PFSK-1 (cell line): ENCODE data around the gene SMTNL1.

Experiments used
- FOXP2 ChIP-seq: optimal IDR thresholded peaks from 2 replicates; pipeline ENCODE3; 2011; ENCODE audit warnings: borderline replicate concordance, control low read depth, inconsistent platforms; ENCODE audit not compliant: insufficient read depth; ENCODE audit errors: extremely low read length, extremely low read depth
- POLR2AphosphoS5 ChIP-seq: IDR thresholded peaks from 2 replicates; pipeline ENCODE4 v1.6.1; 2012; ENCODE audit warnings: low read depth, mild to moderate bottlenecking, control low read depth, low read length, moderate library complexity
- SIN3A ChIP-seq: IDR thresholded peaks from 2 replicates; pipeline ENCODE4 v1.6.1; 2012; ENCODE audit warnings: mild to moderate bottlenecking, low read length, moderate library complexity, borderline replicate concordance; ENCODE audit not compliant: insufficient read depth
- TAF1 ChIP-seq: IDR thresholded peaks from 2 replicates; pipeline ENCODE4 v1.6.1; 2012; ENCODE audit warnings: low read length, control low read depth, borderline replicate concordance; ENCODE audit not compliant: insufficient read depth
- TF ChIP-seq, protein P1 (sequence below), 2 experiments: IDR thresholded peaks; 2 replicates each; pipeline versions ENCODE4 v1.6.1 to v1.8.0; 2011 to 2012; ENCODE audit warnings: low read depth in 2 of 2, low read length in 2 of 2, control low read depth in 1 of 2, inconsistent platforms in 1 of 2, mild to moderate bottlenecking in 1 of 2, moderate library complexity in 1 of 2; ENCODE audit not compliant: insufficient read depth in 1 of 2

The SMTNL1 gene

DNA sequence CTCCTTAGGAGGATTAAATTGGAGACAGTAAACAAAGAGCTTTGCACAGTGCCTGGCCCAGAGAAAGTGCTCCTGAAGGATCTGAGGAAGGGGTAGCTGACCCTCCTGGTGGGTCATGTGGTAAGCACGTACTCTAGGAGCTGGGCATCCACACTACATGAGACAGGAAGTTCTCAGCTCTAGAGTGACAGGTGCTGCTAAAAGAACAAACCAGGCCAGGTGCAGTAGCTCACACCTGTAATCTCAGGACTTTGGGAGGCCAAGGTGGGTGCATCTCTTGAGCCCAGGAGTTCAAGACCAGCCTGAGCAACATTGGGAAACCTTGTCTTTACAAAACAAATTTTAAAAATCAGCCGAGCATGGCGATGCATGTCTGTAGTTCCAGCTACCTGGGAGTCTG, 35.0 kb upstream of the SMTNL1 start:
- TF ChIP-seq POLR2AphosphoS5 (no peak), FOXP2 (no peak), SIN3A (no peak), TAF1 (no peak)
- TF ChIP-seq, protein P1, sequence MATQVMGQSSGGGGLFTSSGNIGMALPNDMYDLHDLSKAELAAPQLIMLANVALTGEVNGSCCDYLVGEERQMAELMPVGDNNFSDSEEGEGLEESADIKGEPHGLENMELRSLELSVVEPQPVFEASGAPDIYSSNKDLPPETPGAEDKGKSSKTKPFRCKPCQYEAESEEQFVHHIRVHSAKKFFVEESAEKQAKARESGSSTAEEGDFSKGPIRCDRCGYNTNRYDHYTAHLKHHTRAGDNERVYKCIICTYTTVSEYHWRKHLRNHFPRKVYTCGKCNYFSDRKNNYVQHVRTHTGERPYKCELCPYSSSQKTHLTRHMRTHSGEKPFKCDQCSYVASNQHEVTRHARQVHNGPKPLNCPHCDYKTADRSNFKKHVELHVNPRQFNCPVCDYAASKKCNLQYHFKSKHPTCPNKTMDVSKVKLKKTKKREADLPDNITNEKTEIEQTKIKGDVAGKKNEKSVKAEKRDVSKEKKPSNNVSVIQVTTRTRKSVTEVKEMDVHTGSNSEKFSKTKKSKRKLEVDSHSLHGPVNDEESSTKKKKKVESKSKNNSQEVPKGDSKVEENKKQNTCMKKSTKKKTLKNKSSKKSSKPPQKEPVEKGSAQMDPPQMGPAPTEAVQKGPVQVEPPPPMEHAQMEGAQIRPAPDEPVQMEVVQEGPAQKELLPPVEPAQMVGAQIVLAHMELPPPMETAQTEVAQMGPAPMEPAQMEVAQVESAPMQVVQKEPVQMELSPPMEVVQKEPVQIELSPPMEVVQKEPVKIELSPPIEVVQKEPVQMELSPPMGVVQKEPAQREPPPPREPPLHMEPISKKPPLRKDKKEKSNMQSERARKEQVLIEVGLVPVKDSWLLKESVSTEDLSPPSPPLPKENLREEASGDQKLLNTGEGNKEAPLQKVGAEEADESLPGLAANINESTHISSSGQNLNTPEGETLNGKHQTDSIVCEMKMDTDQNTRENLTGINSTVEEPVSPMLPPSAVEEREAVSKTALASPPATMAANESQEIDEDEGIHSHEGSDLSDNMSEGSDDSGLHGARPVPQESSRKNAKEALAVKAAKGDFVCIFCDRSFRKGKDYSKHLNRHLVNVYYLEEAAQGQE (IDR thresholded peaks at IDR 0.05; ENCODE audit: insufficient read depth in 1 of 2, low read depth in 2 of 2, low read length in 2 of 2): no peak

DNA sequence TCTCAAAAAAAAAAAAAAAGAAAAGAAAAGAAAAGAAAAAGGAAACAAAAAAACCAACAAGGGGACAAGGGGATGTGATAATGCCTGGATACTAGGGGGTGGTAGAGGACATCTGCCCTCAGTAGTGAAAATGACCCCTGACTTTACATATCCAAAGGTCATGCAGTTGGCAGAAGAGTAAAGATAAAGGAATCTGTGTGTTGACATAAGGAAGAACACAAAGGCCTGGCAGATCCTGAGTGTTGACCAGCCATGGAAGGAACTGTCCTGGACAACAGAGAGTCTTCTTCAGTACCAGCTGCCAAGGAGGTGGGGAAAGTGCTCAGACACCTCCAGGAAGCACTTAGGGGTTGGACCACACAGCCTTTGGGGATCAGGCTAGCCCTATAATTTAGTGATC, 34.5 kb upstream of the SMTNL1 start:
- TF ChIP-seq, protein P1 (IDR thresholded peaks at IDR 0.05; ENCODE audit: insufficient read depth in 1 of 2, low read depth in 2 of 2, low read length in 2 of 2): no peak
- TF ChIP-seq SIN3A (no peak), POLR2AphosphoS5 (no peak), FOXP2 (no peak), TAF1 (no peak)

DNA sequence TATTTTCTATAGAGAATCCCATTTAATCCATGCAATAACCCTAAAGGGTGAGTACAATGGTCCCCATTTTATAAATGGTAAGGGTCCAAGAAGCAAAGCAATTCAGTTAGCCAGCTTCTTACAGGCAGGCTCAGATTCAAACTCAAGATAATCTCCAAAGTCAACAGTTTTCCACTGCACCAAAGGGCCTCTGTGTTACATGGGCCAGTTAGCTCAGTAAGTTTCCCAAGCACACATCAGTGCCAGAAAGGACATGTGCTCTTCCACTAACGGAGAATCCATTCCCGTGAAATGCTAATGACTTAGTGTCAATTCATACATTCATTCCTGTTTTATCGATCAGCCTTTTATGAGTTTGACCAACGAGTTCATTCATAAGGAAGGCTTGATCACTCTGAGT, 32.9 kb upstream of the SMTNL1 start:
- TF ChIP-seq POLR2AphosphoS5: no peak
- TF ChIP-seq TAF1: no peak
- TF ChIP-seq FOXP2: no peak
- no peak for TF ChIP-seq SIN3A
- TF ChIP-seq, protein P1 (IDR thresholded peaks at IDR 0.05; ENCODE audit: insufficient read depth in 1 of 2, low read depth in 2 of 2, low read length in 2 of 2): no peak

DNA sequence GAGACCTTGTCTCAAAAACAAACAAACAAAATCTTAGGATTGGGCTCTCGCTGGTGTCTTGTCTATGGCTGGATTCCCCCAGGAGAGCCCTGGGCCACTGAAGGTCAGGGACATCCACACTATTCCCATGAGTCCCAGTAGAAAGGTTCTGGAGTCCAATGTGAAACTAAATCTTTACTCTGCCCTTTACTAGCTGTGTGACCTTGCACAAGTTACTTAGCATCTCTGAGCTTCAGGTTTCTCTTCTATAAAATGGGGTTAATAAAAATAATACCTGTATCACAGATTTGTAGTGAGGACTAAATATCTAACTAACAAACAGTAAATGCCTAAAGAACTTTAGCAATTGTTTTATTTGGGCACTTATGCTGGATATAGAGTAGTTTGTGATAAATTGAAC, 30.9 kb upstream of the SMTNL1 start:
- TF ChIP-seq, protein P1 (IDR thresholded peaks at IDR 0.05; ENCODE audit: insufficient read depth in 1 of 2, low read depth in 2 of 2, low read length in 2 of 2): no peak
- TF ChIP-seq POLR2AphosphoS5: no peak
- TF ChIP-seq FOXP2: no peak
- TF ChIP-seq TAF1: no peak
- TF ChIP-seq SIN3A: no peak

DNA sequence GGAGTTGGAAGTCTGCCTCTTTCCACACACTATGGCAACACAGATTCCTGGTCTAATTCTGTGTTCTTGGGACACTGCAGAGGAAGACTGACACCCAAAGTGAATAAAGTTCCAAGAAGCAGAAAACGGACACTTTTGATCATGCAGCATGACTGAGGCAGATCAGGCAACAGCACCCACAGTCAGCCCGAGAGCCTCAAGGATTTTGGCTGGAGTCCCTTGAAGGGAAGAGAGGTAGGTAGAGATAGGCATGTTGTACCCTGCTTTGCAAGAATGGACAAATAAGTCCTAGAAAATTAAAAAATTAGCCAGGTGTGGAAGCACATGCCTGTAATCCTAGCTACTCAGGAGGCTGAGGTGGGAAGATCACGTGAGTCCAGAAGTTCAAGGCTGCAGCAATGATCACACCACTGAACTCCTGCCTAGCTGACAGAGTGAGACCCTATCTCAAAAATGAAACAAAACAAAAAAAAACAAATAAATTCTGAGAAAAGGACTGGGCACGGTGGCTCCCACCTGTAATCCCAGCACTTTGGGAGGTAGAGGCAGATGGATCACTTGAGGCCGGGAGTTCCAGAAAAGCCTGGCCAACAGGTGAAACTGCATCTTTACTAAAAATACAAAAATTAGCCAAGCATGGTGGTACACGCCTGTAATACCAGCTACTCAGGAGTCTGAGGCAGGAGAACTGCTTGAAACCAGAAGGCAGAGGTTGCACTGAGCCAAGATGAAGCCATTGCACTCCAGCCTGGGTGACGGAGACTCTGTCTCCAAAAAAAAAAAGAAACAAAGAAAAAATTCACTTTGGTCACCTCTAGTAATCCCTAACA, 28.8 kb upstream of the SMTNL1 start:
- TF ChIP-seq FOXP2 (no peak), POLR2AphosphoS5 (no peak), SIN3A (no peak), TAF1 (no peak)
- TF ChIP-seq, protein P1 (IDR thresholded peaks at IDR 0.05; ENCODE audit: insufficient read depth in 1 of 2, low read depth in 2 of 2, low read length in 2 of 2): no peak
